Endothelial cell (in vitro differentiated cells): Measurements from ENCODE around the gene TNFRSF4. TPM values are rescaled to one million over a fixed set of nuclear protein-coding genes. Genes with fewer than 3 reads are reported as not detected.

Experiments used
- DNase-seq: peaks from one replicate; pipeline ENCODE4 v3.0.0; 2021; ENCODE audit warnings: low spot score
- H3K27ac Mint-ChIP-seq: one replicate; pipeline ENCODE4 v1.8.0; 2021; ENCODE audit warnings: mixed read lengths, inconsistent platforms; ENCODE audit not compliant: unreplicated experiment
- H3K27me3 Mint-ChIP-seq: one replicate; pipeline ENCODE4 v1.8.0; 2021; ENCODE audit warnings: mild to moderate bottlenecking, moderate library complexity, mixed read lengths, inconsistent platforms; ENCODE audit not compliant: unreplicated experiment
- H3K36me3 Mint-ChIP-seq: one replicate; pipeline ENCODE4 v1.8.0; 2021; ENCODE audit warnings: mild to moderate bottlenecking, low read depth, mixed read lengths, inconsistent platforms; ENCODE audit not compliant: unreplicated experiment
- H3K4me1 Mint-ChIP-seq: one replicate; pipeline ENCODE4 v1.8.0; 2021; ENCODE audit warnings: mild to moderate bottlenecking, mixed read lengths, inconsistent platforms; ENCODE audit not compliant: unreplicated experiment
- H3K4me3 Mint-ChIP-seq: one replicate; pipeline ENCODE4 v1.8.0; 2021; ENCODE audit warnings: mild to moderate bottlenecking, mixed read lengths, inconsistent platforms; ENCODE audit not compliant: unreplicated experiment
- H3K9me3 Mint-ChIP-seq: one replicate; pipeline ENCODE4 v1.8.0; 2021; ENCODE audit warnings: mixed read lengths, inconsistent platforms; ENCODE audit not compliant: unreplicated experiment
- CTCF ChIP-seq: fragments of 200-600 bp; sonication (generic); IDR thresholded peaks from one replicate; pipeline ENCODE4 v1.5.0; 2021; ENCODE audit warnings: antibody characterized with exemption; ENCODE audit not compliant: unreplicated experiment
- total RNA-seq: library from RNA; stranded (reverse); fragmentation: NEBNext Ultra II Directional; extraction: Animal tissue kit (Norgen Biotek cat#: 25700); gene quantifications from one replicate; pipeline ENCODE4 v1.2.1, GENCODE V29; 2021; ENCODE audit not compliant: unreplicated experiment

The TNFRSF4 gene
- total RNA-seq, 1 donor from 2014 or later = 0.80 TPM

GRCh38 chr1:1223891-1224290, 9.9 kb upstream of the TNFRSF4 start:
- Mint-ChIP-seq H3K27me3 (peaks cover 7% of the 10 kb centered on the region), H3K36me3 (peaks cover 21% of the 10 kb centered on the region), H3K9me3 (no peaks in the 10 kb centered on the region), H3K27ac (no peak overlapping the region), H3K4me3 (no peak overlapping the region), H3K4me1 (peaks cover 7% of the 10 kb centered on the region)
- TF ChIP-seq CTCF = no peak
- no peak for DNase-seq

- peaks cover 21% of the 10 kb centered on the region for H3K36me3 Mint-ChIP-seq
- peaks cover 5% of the 10 kb centered on the region for H3K27me3 Mint-ChIP-seq
- H3K9me3 Mint-ChIP-seq = no peaks in the 10 kb centered on the region
- no peak overlapping the region for H3K4me3 Mint-ChIP-seq
- no peak overlapping the region for H3K27ac Mint-ChIP-seq
- DNase-seq = no peak
- no peak for TF ChIP-seq CTCF
- peaks cover 7% of the 10 kb centered on the region for H3K4me1 Mint-ChIP-seq
Measured at GRCh38 chr1:1223321-1223720, 9.4 kb upstream of the TNFRSF4 start.

- H3K27me3 Mint-ChIP-seq = peaks cover 5% of the 10 kb centered on the region
- H3K4me1 Mint-ChIP-seq = peaks cover 7% of the 10 kb centered on the region
- H3K4me3 Mint-ChIP-seq = no peak overlapping the region
- no peak for TF ChIP-seq CTCF
- no peak for DNase-seq
- H3K9me3 Mint-ChIP-seq = no peaks in the 10 kb centered on the region
- H3K36me3 Mint-ChIP-seq = peaks cover 21% of the 10 kb centered on the region
- no peak overlapping the region for H3K27ac Mint-ChIP-seq
Measured at GRCh38 chr1:1222575-1223225, 8.7 kb upstream of the TNFRSF4 start.

- Mint-ChIP-seq H3K27ac (no peak overlapping the region), H3K4me3 (peak overlapping the region; percentile 74), H3K9me3 (no peaks in the 10 kb centered on the region), H3K4me1 (peaks cover 7% of the 10 kb centered on the region), H3K27me3 (peaks cover 5% of the 10 kb centered on the region), H3K36me3 (peaks cover 21% of the 10 kb centered on the region)
- no peak for TF ChIP-seq CTCF
- DNase-seq = no peak
Measured at GRCh38 chr1:1221887-1222574, 8.1 kb upstream of the TNFRSF4 start.

DNA sequence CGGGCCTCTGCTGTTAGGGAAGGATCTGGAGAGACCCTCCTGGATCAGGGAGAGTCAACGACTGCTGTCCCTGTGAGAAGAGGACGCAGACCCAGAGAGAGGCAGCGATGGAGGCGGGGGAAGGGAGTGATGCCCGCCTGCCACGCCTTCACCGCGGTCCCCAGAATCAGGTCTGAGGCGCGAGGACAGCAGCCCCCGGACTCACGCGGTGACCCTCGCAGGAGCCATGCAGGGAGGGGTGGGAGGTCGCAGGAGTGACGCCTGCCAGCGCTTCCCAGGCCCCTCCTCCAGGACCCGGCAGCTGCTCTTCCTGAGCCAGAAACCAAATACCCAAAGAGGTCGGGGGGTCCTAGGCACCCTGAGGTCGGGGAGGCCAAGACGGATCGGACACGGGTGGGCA, 6.2 kb upstream of the TNFRSF4 start:
- H3K27me3 Mint-ChIP-seq = peaks cover 9% of the 10 kb centered on the region
- no peak overlapping the region for H3K27ac Mint-ChIP-seq
- no peaks in the 10 kb centered on the region for H3K9me3 Mint-ChIP-seq
- H3K4me3 Mint-ChIP-seq = no peak overlapping the region
- peaks cover 20% of the 10 kb centered on the region for H3K36me3 Mint-ChIP-seq
- peaks cover 3% of the 10 kb centered on the region for H3K4me1 Mint-ChIP-seq
- no peak for TF ChIP-seq CTCF
- no peak for DNase-seq
